GM12875 (cell line): ENCODE results near the gene ZNF174.
A peak's percentile ranks its signal among the peaks of the same experiment; 100 is the strongest.

Experiments used
- H3K4me3 ChIP-seq: one replicate; pipeline ENCODE4 v1.5.1; 2011; ENCODE audit warnings: low read depth, low read length, control low read depth
- TF ChIP-seq, protein P1 (sequence below): IDR thresholded peaks from 2 replicates; pipeline ENCODE4 v1.5.1; 2011; ENCODE audit warnings: low read depth, mild to moderate bottlenecking, control low read depth, inconsistent platforms, low read length, moderate library complexity, borderline replicate concordance; ENCODE audit not compliant: insufficient read depth

Gene ZNF174

DNA sequence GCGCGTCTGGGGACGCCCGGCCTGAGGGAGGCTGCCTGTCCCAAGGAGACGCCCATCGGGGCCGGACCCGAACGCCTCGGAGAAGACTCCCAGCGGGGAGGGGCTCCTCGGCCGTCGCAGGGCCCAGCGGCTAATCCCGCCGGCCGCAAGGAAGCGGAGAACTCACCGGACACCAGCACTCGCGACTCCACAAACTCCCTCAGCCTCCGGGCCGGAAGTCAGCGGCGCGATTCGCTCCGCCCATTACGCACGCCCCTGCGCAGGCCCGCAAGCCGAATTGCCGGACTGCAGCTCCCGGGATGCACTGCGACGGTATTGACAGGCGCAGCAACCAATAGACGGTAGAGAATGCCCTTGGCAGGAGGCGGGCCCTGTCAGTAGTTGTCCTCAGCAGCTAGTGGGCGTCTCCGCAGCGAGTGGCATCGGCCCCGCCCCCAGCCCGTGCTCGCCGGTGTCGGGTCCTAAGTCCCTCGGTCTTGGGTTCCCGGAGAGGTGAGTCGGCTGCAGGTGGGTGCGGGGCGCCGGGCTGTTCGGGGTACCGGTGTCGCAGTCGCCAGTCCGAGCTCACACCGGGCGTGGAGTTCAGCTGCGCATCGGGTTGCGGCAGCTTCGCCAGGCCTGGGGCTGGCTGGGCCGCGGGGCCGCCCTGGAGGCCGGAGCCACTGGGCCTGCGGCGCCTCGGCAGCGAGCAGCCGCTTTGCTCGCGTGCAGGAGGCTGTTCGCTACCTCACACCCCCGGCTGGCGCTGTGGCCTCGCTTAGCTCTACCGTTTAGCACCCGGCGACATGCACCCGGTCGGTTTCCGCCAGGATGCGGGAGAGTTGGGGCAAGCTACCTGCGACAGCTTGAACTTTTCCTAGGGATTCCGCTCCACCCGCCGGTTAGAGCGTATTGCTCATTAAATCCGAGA, at the start of gene ZNF174, which contains the start of gene ZSCAN32:
Gene ZNF174, plus strand, starts transcription at position 437 of the 910 bp plus-strand sequence. CDS start 790 bp downstream, outside the sequence.
Gene ZSCAN32, minus strand, starts transcription at position 226 of the 910 bp plus-strand sequence. CDS start 3,447 bp downstream, outside the sequence.
- TF ChIP-seq, protein P1, sequence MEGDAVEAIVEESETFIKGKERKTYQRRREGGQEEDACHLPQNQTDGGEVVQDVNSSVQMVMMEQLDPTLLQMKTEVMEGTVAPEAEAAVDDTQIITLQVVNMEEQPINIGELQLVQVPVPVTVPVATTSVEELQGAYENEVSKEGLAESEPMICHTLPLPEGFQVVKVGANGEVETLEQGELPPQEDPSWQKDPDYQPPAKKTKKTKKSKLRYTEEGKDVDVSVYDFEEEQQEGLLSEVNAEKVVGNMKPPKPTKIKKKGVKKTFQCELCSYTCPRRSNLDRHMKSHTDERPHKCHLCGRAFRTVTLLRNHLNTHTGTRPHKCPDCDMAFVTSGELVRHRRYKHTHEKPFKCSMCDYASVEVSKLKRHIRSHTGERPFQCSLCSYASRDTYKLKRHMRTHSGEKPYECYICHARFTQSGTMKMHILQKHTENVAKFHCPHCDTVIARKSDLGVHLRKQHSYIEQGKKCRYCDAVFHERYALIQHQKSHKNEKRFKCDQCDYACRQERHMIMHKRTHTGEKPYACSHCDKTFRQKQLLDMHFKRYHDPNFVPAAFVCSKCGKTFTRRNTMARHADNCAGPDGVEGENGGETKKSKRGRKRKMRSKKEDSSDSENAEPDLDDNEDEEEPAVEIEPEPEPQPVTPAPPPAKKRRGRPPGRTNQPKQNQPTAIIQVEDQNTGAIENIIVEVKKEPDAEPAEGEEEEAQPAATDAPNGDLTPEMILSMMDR: no peak

DNA sequence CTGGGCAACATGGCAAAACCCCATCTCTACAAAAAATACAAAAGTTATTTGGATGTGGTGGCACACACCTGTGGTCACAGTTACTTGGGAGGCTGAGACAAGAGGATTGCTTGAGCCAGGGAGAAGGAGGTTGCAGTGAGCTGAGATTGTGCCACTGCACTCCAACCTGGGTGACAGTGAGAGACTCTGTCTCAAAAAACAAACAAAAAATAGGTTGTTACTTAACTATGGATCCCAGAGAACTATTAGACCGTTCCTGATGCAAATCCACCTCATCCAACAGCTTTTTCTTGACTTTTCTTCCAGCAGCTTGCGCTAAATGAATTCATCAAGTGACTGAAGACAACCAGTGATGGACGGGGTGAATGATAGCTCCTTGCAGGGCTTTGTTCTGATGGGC, 45.4 kb upstream of the ZNF174 start, which contains the start of gene OR2C1:
Gene OR2C1, plus strand, starts transcription at position 301 of the 400 bp plus-strand sequence. Its CDS starts 52 bp downstream, at position 353.
- TF ChIP-seq, protein P1: no peak
- H3K4me3 ChIP-seq: no peak within 1 kb of the TSS

More for the DNA sequence above, at the start of gene ZNF174, which contains the start of gene ZSCAN32:
- peak within 1 kb of the TSS; percentile 96 for H3K4me3 ChIP-seq

DNA sequence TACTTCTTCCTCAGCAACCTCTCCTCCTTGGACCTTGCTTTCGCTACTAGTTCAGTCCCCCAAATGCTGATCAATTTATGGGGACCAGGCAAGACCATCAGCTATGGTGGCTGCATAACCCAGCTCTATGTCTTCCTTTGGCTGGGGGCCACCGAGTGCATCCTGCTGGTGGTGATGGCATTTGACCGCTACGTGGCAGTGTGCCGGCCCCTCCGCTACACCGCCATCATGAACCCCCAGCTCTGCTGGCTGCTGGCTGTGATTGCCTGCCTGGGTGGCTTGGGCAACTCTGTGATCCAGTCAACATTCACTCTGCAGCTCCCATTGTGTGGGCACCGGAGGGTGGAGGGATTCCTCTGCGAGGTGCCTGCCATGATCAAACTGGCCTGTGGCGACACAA, 44.9 kb upstream of the ZNF174 start:
- TF ChIP-seq, protein P1: no peak
- H3K4me3 ChIP-seq: no peak overlapping the region

DNA sequence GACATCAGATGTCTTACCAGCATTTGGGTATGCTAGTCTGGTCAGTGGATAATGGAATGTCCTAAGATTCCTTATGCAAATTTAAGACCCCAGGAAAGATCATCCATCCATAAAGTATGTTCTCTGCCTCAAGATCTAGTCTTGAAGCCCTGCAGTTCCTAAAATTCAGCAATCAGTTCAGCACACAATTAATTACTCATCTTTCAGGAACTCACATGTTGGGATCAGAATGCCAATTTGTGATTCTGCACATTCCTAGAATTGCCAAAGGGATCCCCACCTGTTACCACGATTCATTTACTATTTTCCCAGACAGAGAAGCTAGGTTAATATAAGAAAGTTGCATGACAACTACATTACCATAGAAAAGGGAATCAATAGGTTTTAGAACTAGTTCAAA, 42.1 kb upstream of the ZNF174 start:
- H3K4me3 ChIP-seq: no peak overlapping the region
- TF ChIP-seq, protein P1: no peak

DNA sequence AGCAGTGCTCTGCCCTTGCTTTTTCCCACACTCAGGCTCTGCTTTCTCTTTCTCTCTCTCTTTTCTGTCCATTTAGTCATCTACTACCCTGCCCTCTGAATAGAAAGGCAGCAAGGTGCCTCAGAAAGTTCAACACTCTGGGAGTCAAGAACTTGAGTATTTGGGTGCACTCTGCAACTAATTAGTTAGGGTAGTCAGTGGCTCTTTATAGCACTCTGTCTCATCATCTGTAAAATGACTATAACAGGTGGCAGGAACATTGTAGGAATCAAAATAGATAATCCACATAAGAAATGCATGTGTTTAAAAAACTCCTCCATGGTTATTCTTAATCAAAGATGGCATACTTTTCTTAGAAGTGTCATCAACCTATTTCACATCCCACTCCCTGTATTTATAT, 38.1 kb upstream of the ZNF174 start:
- H3K4me3 ChIP-seq: no peak overlapping the region
- TF ChIP-seq, protein P1: no peak

DNA sequence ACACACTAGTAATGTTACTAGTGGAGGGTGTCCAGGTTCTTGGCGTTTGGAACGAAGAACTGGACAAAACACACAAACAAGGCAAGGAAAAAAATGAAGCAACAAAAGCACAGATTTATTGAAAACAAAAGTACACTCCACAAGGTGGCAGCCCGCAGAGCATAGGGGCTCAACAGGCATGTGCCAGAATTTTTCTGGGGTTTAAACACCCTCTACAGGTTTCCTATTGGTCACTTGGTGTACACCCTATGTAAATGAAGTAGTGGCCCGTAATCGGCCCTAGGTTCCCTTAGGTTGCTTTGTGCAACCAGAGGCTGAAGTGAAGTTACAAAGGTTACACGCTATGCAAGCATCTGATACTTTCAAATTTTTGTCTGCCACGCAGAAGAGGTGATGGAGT, 37.2 kb upstream of the ZNF174 start:
- H3K4me3 ChIP-seq: no peak overlapping the region
- TF ChIP-seq, protein P1: no peak
